Measurements from ENCODE around the gene SRXN1. TPM values are rescaled to one million over a fixed set of nuclear protein-coding genes. Genes with fewer than 3 reads are reported as not detected.

Gene SRXN1
- total and polyA plus RNA-seq, 7 experiments from 2014 or later = 0.12 to 14.8 (median 0.84) TPM

DNA sequence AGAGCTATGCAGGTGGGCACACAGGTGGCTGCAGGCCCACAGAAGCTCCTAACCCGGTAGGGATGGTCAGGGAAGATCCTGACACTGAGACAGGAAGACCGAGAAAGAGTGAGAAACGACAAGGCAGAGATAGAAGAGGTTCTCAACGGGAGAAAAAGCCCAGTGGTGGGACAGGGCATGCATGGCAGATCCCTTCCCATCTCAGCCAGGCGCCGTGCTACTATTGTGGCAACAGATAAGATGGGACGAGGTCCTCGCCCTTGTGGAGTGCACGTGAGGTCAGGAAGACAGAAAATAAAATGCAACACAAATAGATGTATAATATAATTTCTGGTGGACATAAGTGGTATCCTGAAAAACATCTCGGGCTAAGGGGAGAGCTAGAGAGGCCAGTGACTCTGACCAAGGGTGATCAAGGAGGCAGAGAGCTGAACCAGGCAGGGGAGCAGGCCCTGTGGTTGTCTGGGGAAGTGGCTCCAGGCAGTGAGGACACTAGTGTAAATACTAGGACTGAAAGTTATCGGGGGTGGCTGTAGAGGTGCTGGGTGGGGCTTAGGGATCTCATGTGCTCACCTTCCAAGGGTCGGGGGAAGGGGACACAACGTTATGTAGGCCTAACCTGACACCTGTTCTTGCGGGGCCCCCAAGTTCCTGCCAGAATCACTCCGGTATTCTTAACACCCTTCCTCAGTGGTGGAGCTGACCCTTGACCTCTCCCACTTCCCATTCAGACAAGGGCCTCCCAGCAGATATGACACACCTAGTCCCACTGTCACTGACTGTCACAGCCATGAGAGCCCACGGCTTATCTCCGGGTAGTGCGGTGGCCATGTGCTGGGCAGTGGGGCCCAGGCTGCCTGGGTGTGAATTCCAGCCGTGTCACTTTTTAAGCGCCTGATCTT is 1.0 kb downstream of the SRXN1 start:
- peaks cover 5 to 27% (median 18%) of the 10 kb centered on the region in 5 donors for H3K27me3 Mint-ChIP-seq
- peak overlapping the region in 2 of 9 donors; percentile 13 to 81 for H3K27ac Mint-ChIP-seq
- Histone ChIP-seq H3K9me3 (ENCODE audit: control insufficient read depth in 2 of 3, low read length in 3 of 3) (no peaks in the 10 kb centered on the region), H3K27me3 (ENCODE audit: control insufficient read depth in 2 of 2, insufficient read depth in 2 of 2, low read length in 2 of 2) (no peaks in the 10 kb centered on the region), H3K27ac (ENCODE audit: low read depth, low read length) (no peak overlapping the region), H3K4me1 (ENCODE audit: control insufficient read depth in 2 of 2, insufficient read depth in 2 of 2, low read length in 2 of 2) (peaks cover 12 to 14% of the 10 kb centered on the region in 2 donors), H3K4me3 (ENCODE audit: low read length) (peak overlapping the region; percentile 53), H3K36me3 (ENCODE audit: control insufficient read depth in 2 of 3, insufficient read depth in 3 of 3, low read length in 3 of 3) (no peaks in the 10 kb centered on the region)
- peaks cover 0 to 33% (median 17%) of the 10 kb centered on the region in 7 donors for H3K4me1 Mint-ChIP-seq
- peaks cover 0 to 4% (median 0%) of the 10 kb centered on the region in 11 donors for H3K9me3 Mint-ChIP-seq
- intact Hi-C loops (cut with micrococcal nuclease) = loop anchor here in 1 of 2 donors (2.0 to 10.0 kb wide), 3 partner anchors 15 to 195 kb away; no protein-coding TSS in a partner anchor
- ChIA-PET CTCF (no interaction called here), POLR2A (no interaction called here)
- ATAC-seq = no peak
- H3K4me3 Mint-ChIP-seq = peak overlapping the region; percentile 14 to 88 (median 65)
- DNase-seq = no peak
- H3K36me3 Mint-ChIP-seq = peaks cover 0 to 20% (median 4%) of the 10 kb centered on the region in 5 donors

- ATAC-seq = no peak
- no peaks in the 10 kb centered on the region for H3K36me3 ChIP-seq (ENCODE audit: control insufficient read depth in 2 of 3, insufficient read depth in 3 of 3, low read length in 3 of 3)
- intact Hi-C loops (cut with micrococcal nuclease) = loop anchor here in 1 of 2 donors (5.0 to 10.0 kb wide), 2 partner anchors 166 to 196 kb away; no protein-coding TSS in a partner anchor
- peaks cover 0 to 4% (median 0%) of the 10 kb centered on the region in 11 donors for H3K9me3 Mint-ChIP-seq
- no peak overlapping the region for H3K4me3 ChIP-seq (ENCODE audit: low read length)
- ChIA-PET CTCF (no interaction called here), POLR2A (no interaction called here)
- H3K9me3 ChIP-seq (ENCODE audit: control insufficient read depth in 2 of 3, low read length in 3 of 3) = no peaks in the 10 kb centered on the region
- H3K27me3 Mint-ChIP-seq = peaks cover 3 to 23% (median 15%) of the 10 kb centered on the region in 5 donors
- H3K27ac Mint-ChIP-seq = no peak overlapping the region
- peaks cover 0 to 33% (median 17%) of the 10 kb centered on the region in 7 donors for H3K4me1 Mint-ChIP-seq
- peaks cover 0 to 21% (median 4%) of the 10 kb centered on the region in 5 donors for H3K36me3 Mint-ChIP-seq
- DNase-seq = no peak
- peaks cover 12 to 14% of the 10 kb centered on the region in 2 donors for H3K4me1 ChIP-seq (ENCODE audit: control insufficient read depth in 2 of 2, insufficient read depth in 2 of 2, low read length in 2 of 2)
- peak overlapping the region in 5 of 10 donors; percentile 3 to 63 (median 49) for H3K4me3 Mint-ChIP-seq
- no peak overlapping the region for H3K27ac ChIP-seq (ENCODE audit: low read depth, low read length)
- no peaks in the 10 kb centered on the region for H3K27me3 ChIP-seq (ENCODE audit: control insufficient read depth in 2 of 2, insufficient read depth in 2 of 2, low read length in 2 of 2)
These were observed 2.0 kb downstream of the SRXN1 start for GRCh38 chr20:650954-651353.

- no peaks in the 10 kb centered on the region for H3K9me3 ChIP-seq (ENCODE audit: control insufficient read depth in 2 of 3, low read length in 3 of 3)
- ChIA-PET CTCF (no interaction called here), POLR2A (no interaction called here)
- no peak for ATAC-seq
- intact Hi-C loops (cut with micrococcal nuclease) = loop anchor here in 1 of 2 donors (5.0 to 10.0 kb wide), 2 partner anchors 165 to 197 kb away; no protein-coding TSS in a partner anchor
- DNase-seq = no peak
- H3K4me1 Mint-ChIP-seq = peaks cover 0 to 36% (median 17%) of the 10 kb centered on the region in 7 donors
- H3K4me3 ChIP-seq (ENCODE audit: low read length) = no peak overlapping the region
- peaks cover 0 to 21% (median 4%) of the 10 kb centered on the region in 5 donors for H3K36me3 Mint-ChIP-seq
- peaks cover 0 to 19% (median 9%) of the 10 kb centered on the region in 5 donors for H3K27me3 Mint-ChIP-seq
- H3K4me3 Mint-ChIP-seq = peak overlapping the region in 1 of 10 donors; percentile 51
- H3K4me1 ChIP-seq (ENCODE audit: control insufficient read depth in 2 of 2, insufficient read depth in 2 of 2, low read length in 2 of 2) = peaks cover 12 to 14% of the 10 kb centered on the region in 2 donors
- peaks cover 0 to 4% (median 0%) of the 10 kb centered on the region in 11 donors for H3K9me3 Mint-ChIP-seq
- no peak overlapping the region for H3K27ac ChIP-seq (ENCODE audit: low read depth, low read length)
- no peak overlapping the region for H3K27ac Mint-ChIP-seq
- H3K36me3 ChIP-seq (ENCODE audit: control insufficient read depth in 2 of 3, insufficient read depth in 3 of 3, low read length in 3 of 3) = no peaks in the 10 kb centered on the region
- no peaks in the 10 kb centered on the region for H3K27me3 ChIP-seq (ENCODE audit: control insufficient read depth in 2 of 2, insufficient read depth in 2 of 2, low read length in 2 of 2)
These were observed 2.7 kb downstream of the SRXN1 start for GRCh38 chr20:650281-650680.

GRCh38 chr20:647479-648019 is 5.5 kb downstream of the SRXN1 start:
- peaks cover 0 to 24% (median 18%) of the 10 kb centered on the region in 7 donors for H3K4me1 Mint-ChIP-seq
- H3K4me3 Mint-ChIP-seq = no peak overlapping the region
- ChIA-PET CTCF (no interaction called here), POLR2A (no interaction called here)
- H3K36me3 Mint-ChIP-seq = peaks cover 0 to 21% (median 4%) of the 10 kb centered on the region in 5 donors
- Histone ChIP-seq H3K4me1 (ENCODE audit: control insufficient read depth in 2 of 2, insufficient read depth in 2 of 2, low read length in 2 of 2) (peaks cover 2 to 9% of the 10 kb centered on the region in 2 donors), H3K36me3 (ENCODE audit: control insufficient read depth in 2 of 3, insufficient read depth in 3 of 3, low read length in 3 of 3) (no peaks in the 10 kb centered on the region), H3K4me3 (ENCODE audit: low read length) (no peak overlapping the region), H3K9me3 (ENCODE audit: control insufficient read depth in 2 of 3, low read length in 3 of 3) (no peaks in the 10 kb centered on the region), H3K27me3 (ENCODE audit: control insufficient read depth in 2 of 2, insufficient read depth in 2 of 2, low read length in 2 of 2) (peaks cover 0 to 10% of the 10 kb centered on the region in 2 donors), H3K27ac (ENCODE audit: low read depth, low read length) (no peak overlapping the region)
- peaks cover 14 to 31% (median 17%) of the 10 kb centered on the region in 5 donors for H3K27me3 Mint-ChIP-seq
- intact Hi-C loops (cut with micrococcal nuclease) = no loop called here
- no peak for DNase-seq
- peaks cover 0 to 4% (median 0%) of the 10 kb centered on the region in 11 donors for H3K9me3 Mint-ChIP-seq
- no peak for ATAC-seq
- H3K27ac Mint-ChIP-seq = no peak overlapping the region

DNA sequence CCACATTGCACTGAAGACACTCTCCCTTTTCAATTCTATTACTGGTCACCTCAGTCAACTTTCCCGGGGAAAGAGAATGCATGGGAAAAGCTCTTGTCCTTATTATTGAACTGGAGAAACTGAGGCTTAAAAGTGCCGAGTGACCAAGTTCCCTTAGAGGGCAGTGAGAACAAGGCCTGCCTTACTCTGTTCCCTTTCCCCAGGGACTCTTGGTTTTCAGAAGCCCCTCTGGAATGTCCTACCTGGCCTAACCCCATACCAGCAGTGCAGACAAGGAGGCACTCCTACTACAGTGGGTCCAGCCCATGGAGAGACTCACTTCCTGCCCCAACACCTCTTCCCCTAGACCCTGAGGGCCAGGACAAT is 6.1 kb downstream of the SRXN1 start:
- H3K36me3 ChIP-seq (ENCODE audit: control insufficient read depth in 2 of 3, insufficient read depth in 3 of 3, low read length in 3 of 3) = no peaks in the 10 kb centered on the region
- H3K9me3 ChIP-seq (ENCODE audit: control insufficient read depth in 2 of 3, low read length in 3 of 3) = no peaks in the 10 kb centered on the region
- Mint-ChIP-seq H3K27ac (no peak overlapping the region), H3K36me3 (peaks cover 0 to 21% (median 4%) of the 10 kb centered on the region in 5 donors), H3K4me3 (no peak overlapping the region), H3K27me3 (peaks cover 14 to 30% (median 17%) of the 10 kb centered on the region in 5 donors), H3K9me3 (peaks cover 0 to 4% (median 0%) of the 10 kb centered on the region in 11 donors), H3K4me1 (peaks cover 0 to 17% (median 13%) of the 10 kb centered on the region in 7 donors)
- H3K4me1 ChIP-seq (ENCODE audit: control insufficient read depth in 2 of 2, insufficient read depth in 2 of 2, low read length in 2 of 2) = peaks cover 0 to 3% of the 10 kb centered on the region in 2 donors
- H3K4me3 ChIP-seq (ENCODE audit: low read length) = no peak overlapping the region
- ChIA-PET CTCF (no interaction called here), POLR2A (no interaction called here)
- no peak overlapping the region for H3K27ac ChIP-seq (ENCODE audit: low read depth, low read length)
- H3K27me3 ChIP-seq (ENCODE audit: control insufficient read depth in 2 of 2, insufficient read depth in 2 of 2, low read length in 2 of 2) = peaks cover 0 to 11% of the 10 kb centered on the region in 2 donors
- ATAC-seq (no peak), DNase-seq (no peak)
- intact Hi-C loops (cut with micrococcal nuclease) = no loop called here

GRCh38 chr20:646107-646867 is 6.7 kb downstream of the SRXN1 start:
- Mint-ChIP-seq H3K9me3 (peaks cover 0 to 4% (median 0%) of the 10 kb centered on the region in 11 donors), H3K4me1 (peaks cover 0 to 15% (median 13%) of the 10 kb centered on the region in 7 donors), H3K27me3 (peaks cover 18 to 24% (median 21%) of the 10 kb centered on the region in 5 donors), H3K4me3 (no peak overlapping the region), H3K36me3 (peaks cover 0 to 23% (median 4%) of the 10 kb centered on the region in 5 donors), H3K27ac (no peak overlapping the region)
- intact Hi-C loops (cut with micrococcal nuclease) = no loop called here
- ATAC-seq = no peak
- no peaks in the 10 kb centered on the region for H3K4me1 ChIP-seq (ENCODE audit: control insufficient read depth in 2 of 2, insufficient read depth in 2 of 2, low read length in 2 of 2)
- ChIA-PET POLR2A (no interaction called here), CTCF (interaction anchor here (0.6 to 1.1 kb wide), 2 partner anchors 12 to 293 kb away, joined by 3 to 5 read pairs; no protein-coding TSS in a partner anchor)
- no peaks in the 10 kb centered on the region for H3K9me3 ChIP-seq (ENCODE audit: control insufficient read depth in 2 of 3, low read length in 3 of 3)
- H3K36me3 ChIP-seq (ENCODE audit: control insufficient read depth in 2 of 3, insufficient read depth in 3 of 3, low read length in 3 of 3) = no peaks in the 10 kb centered on the region
- no peak for DNase-seq
- H3K27me3 ChIP-seq (ENCODE audit: control insufficient read depth in 2 of 2, insufficient read depth in 2 of 2, low read length in 2 of 2) = peaks cover 0 to 11% of the 10 kb centered on the region in 2 donors
- no peak overlapping the region for H3K4me3 ChIP-seq (ENCODE audit: low read length)
- no peak overlapping the region for H3K27ac ChIP-seq (ENCODE audit: low read depth, low read length)
